ENCODE data around the gene SLC27A1. TPM values are rescaled to one million over a fixed set of nuclear protein-coding genes. Genes with fewer than 3 reads are reported as not detected.

Gene SLC27A1
- total and polyA plus RNA-seq, 2 donors (not counting 3 experiments of a cell fraction or from before 2014, with no cell fraction given): 10.4 to 13.5 TPM

- DNase-seq (ENCODE audit: low read depth, low spot score) (peak; percentile 28), FAIRE-seq (peak; percentile 60)
- Histone ChIP-seq H3K9ac (replicated peaks; ENCODE audit: extremely low read depth, insufficient read depth, low read length) (no peak overlapping the region), H3K9me1 (replicated peaks; ENCODE audit: control insufficient read depth, extremely low read depth, insufficient read depth, low read length) (no peaks in the 10 kb centered on the region), H2AFZ (ENCODE audit: low read depth, low read length) (no peak overlapping the region), H3K36me3 (ENCODE audit: control insufficient read depth in 2 of 2, extremely low read depth in 1 of 2, insufficient read depth in 2 of 2, low read length in 2 of 2) (no peaks in the 10 kb centered on the region), H3K4me3 (replicated peaks in 1 of 3; ENCODE audit: insufficient read depth in 1 of 3, low read depth in 1 of 3, low read length in 3 of 3) (no peak overlapping the region), H3K9me3 (replicated peaks; ENCODE audit: control insufficient read depth, insufficient read depth, low read length) (no peaks in the 10 kb centered on the region), H3K4me1 (ENCODE audit: control insufficient read depth, extremely low read depth, insufficient read depth, low read length) (no peaks in the 10 kb centered on the region), H3K27me3 (ENCODE audit: control insufficient read depth in 2 of 2, insufficient read depth in 2 of 2, low read length in 2 of 2) (peaks cover 2 to 3% of the 10 kb centered on the region in 2 experiments), H3K4me2 (ENCODE audit: insufficient read depth, low read length) (no peak overlapping the region), H3K27ac (ENCODE audit: insufficient read depth, low read depth, low read length) (no peak overlapping the region), H3K79me2 (ENCODE audit: control insufficient read depth, insufficient read depth, low read length) (no peaks in the 10 kb centered on the region), H4K20me1 (replicated peaks; ENCODE audit: control insufficient read depth, extremely low read depth, insufficient read depth, low read length) (no peaks in the 10 kb centered on the region)
- TF ChIP-seq CTCF (IDR thresholded peaks at IDR 0.05; ENCODE audit: extremely low read depth in 1 of 2, insufficient read depth in 1 of 2, low read depth in 1 of 2, low read length in 2 of 2) (peak; percentile 37 to 57), MYC (IDR thresholded peaks at IDR 0.05; ENCODE audit: low read depth, low read length) (no peak)
- dilution Hi-C loops (cut with MboI; ENCODE audit: extremely low pct_ligation_motif_present, low sequenced_read_pairs) (no loop called here), intact Hi-C loops (cut with micrococcal nuclease) (loop anchor here (1.0 kb wide), 1 partner anchor 414 kb away; no protein-coding TSS in a partner anchor)
- ChIA-PET CTCF (interaction anchor here (0.6 to 2.9 kb wide), 20 partner anchors 9 to 414 kb away, joined by 3 to 23 read pairs (median 4); partner anchors contain the start of gene MVB12A), POLR2A (no interaction called here)
- BruUV-seq (replicated peaks): no TSS peak
Measured at GRCh38 chr19:17441241-17442021, 28.9 kb upstream of the SLC27A1 start.

- intact Hi-C loops (cut with micrococcal nuclease) (no loop called here), dilution Hi-C loops (cut with MboI; ENCODE audit: extremely low pct_ligation_motif_present, low sequenced_read_pairs) (no loop called here)
- no peaks in the 10 kb centered on the region for H3K4me1 ChIP-seq (ENCODE audit: control insufficient read depth, extremely low read depth, insufficient read depth, low read length)
- H3K9me1 ChIP-seq (replicated peaks; ENCODE audit: control insufficient read depth, extremely low read depth, insufficient read depth, low read length): no peaks in the 10 kb centered on the region
- H3K9ac ChIP-seq (replicated peaks; ENCODE audit: extremely low read depth, insufficient read depth, low read length): no peak overlapping the region
- H3K27me3 ChIP-seq (ENCODE audit: control insufficient read depth in 2 of 2, insufficient read depth in 2 of 2, low read length in 2 of 2): peaks cover 8 to 14% of the 10 kb centered on the region in 2 experiments
- no peak for TF ChIP-seq CTCF (IDR thresholded peaks at IDR 0.05; ENCODE audit: extremely low read depth in 1 of 2, insufficient read depth in 1 of 2, low read depth in 1 of 2, low read length in 2 of 2)
- no peak for TF ChIP-seq POLR2A (IDR thresholded peaks at IDR 0.05; ENCODE audit: low read depth, low read length)
- TF ChIP-seq EZH2 (IDR thresholded peaks at IDR 0.05; ENCODE audit: borderline replicate concordance, low read depth, low read length, severe bottlenecking): no peak
- TF ChIP-seq GATA2 (IDR thresholded peaks at IDR 0.05; ENCODE audit: insufficient read depth, insufficient read length, low read depth, low read length): no peak
- no peak for TF ChIP-seq FOS (IDR thresholded peaks at IDR 0.05; ENCODE audit: borderline replicate concordance, insufficient read depth, low read length)
- no peak for TF ChIP-seq POLR2AphosphoS5 (IDR thresholded peaks at IDR 0.05; ENCODE audit: insufficient read depth, low read depth, low read length)
- FAIRE-seq (no peak), DNase-seq (ENCODE audit: low read depth, low spot score) (no peak)
- ChIA-PET POLR2A (no interaction called here), CTCF (interaction anchor here (1.7 to 1.8 kb wide), 2 partner anchors 11 to 57 kb away, joined by 3 to 4 read pairs; no protein-coding TSS in a partner anchor)
- H3K9me3 ChIP-seq (replicated peaks; ENCODE audit: control insufficient read depth, insufficient read depth, low read length): no peaks in the 10 kb centered on the region
- H3K79me2 ChIP-seq (ENCODE audit: control insufficient read depth, insufficient read depth, low read length): no peaks in the 10 kb centered on the region
- no TSS peak for BruUV-seq (replicated peaks)
- H2AFZ ChIP-seq (ENCODE audit: low read depth, low read length): no peak overlapping the region
- no peaks in the 10 kb centered on the region for H3K36me3 ChIP-seq (ENCODE audit: control insufficient read depth in 2 of 2, extremely low read depth in 1 of 2, insufficient read depth in 2 of 2, low read length in 2 of 2)
- H3K4me2 ChIP-seq (ENCODE audit: insufficient read depth, low read length): no peak overlapping the region
- no peak overlapping the region for H3K4me3 ChIP-seq (replicated peaks in 1 of 3; ENCODE audit: insufficient read depth in 1 of 3, low read depth in 1 of 3, low read length in 3 of 3)
- no peak overlapping the region for H3K27ac ChIP-seq (ENCODE audit: insufficient read depth, low read depth, low read length)
- H4K20me1 ChIP-seq (replicated peaks; ENCODE audit: control insufficient read depth, extremely low read depth, insufficient read depth, low read length): no peaks in the 10 kb centered on the region
Measured at GRCh38 chr19:17445526-17446165, 24.7 kb upstream of the SLC27A1 start.

Measured in endothelial cell of umbilical vein (primary cell).